Activated CD4-positive, alpha-beta memory T cell treated with anti-CD3 and anti-CD28 coated beads, Interleukin-2, amount 10 ng/mL, durations not matched to agents 7 days and 5 days (primary cell): Measurements from ENCODE around the gene AP5S1. TPM values are rescaled to one million over a fixed set of nuclear protein-coding genes. Genes with fewer than 3 reads are reported as not detected.

Experiments
- CTCF ChIA-PET: fragments of 350-600 bp; sonication (Branson Sonifier 250); formaldehyde crosslinking; loops from one replicate; lab custom pipeline; 2021; ENCODE audit warnings: antibody characterized with exemption, inconsistent platforms; lab: Charles Lee
- POLR2A ChIA-PET: fragments of 350-600 bp; sonication (Branson Sonifier 250); formaldehyde crosslinking; loops from one replicate; lab custom pipeline; 2021; ENCODE audit warnings: antibody characterized with exemption; lab: Charles Lee
- DNase-seq: peaks from one replicate; pipeline ENCODE4 v3.0.0-alpha.2; 2020
- H3K27ac Mint-ChIP-seq: one replicate; pipeline ENCODE4 v1.8.0; 2021; ENCODE audit warnings: mild to moderate bottlenecking, mixed read lengths
- H3K27me3 Mint-ChIP-seq: one replicate; pipeline ENCODE4 v1.8.0; 2021; ENCODE audit warnings: mixed read lengths
- H3K36me3 Mint-ChIP-seq: one replicate; pipeline ENCODE4 v1.8.0; 2021; ENCODE audit warnings: low read depth, mixed read lengths
- H3K4me1 Mint-ChIP-seq: one replicate; pipeline ENCODE4 v1.8.0; 2021; ENCODE audit warnings: mixed read lengths
- H3K4me3 Mint-ChIP-seq: one replicate; pipeline ENCODE4 v1.8.0; 2021; ENCODE audit warnings: mild to moderate bottlenecking, mixed read lengths
- H3K9me3 Mint-ChIP-seq: one replicate; pipeline ENCODE4 v1.8.0; 2021; ENCODE audit warnings: mixed read lengths
- total RNA-seq, 2 experiments: library from RNA; stranded (reverse); gene quantifications; one replicate each; pipeline ENCODE4 v1.2.3, GENCODE V29; 2021

The AP5S1 gene
- total RNA-seq, 2 experiments from 2014 or later: 12.7 to 15.5 TPM

GRCh38 chr20:3814928-3815495 lies 5.3 kb upstream of the AP5S1 start:
- POLR2A ChIA-PET: interaction anchor here (1.2 to 5.3 kb wide), 3 partner anchors 8 to 29 kb away, joined by 3 to 57 read pairs (median 9); partner anchors contain the start of gene CENPB
- Mint-ChIP-seq H3K27me3 (no peaks in the 10 kb centered on the region), H3K4me1 (peaks cover 89% of the 10 kb centered on the region), H3K27ac (peak overlapping the region; percentile 96), H3K4me3 (no peak overlapping the region), H3K36me3 (peaks cover 16% of the 10 kb centered on the region), H3K9me3 (no peaks in the 10 kb centered on the region)
- CTCF ChIA-PET: interaction anchor here (1.1 to 3.6 kb wide), 3 partner anchors 20 to 256 kb away, joined by 4 to 16 read pairs (median 5); partner anchors contain the start of genes CDC25B and CENPB
- no peak for DNase-seq

- peaks cover 83% of the 10 kb centered on the region for H3K4me1 Mint-ChIP-seq
- peak overlapping the region; percentile 49 for H3K4me3 Mint-ChIP-seq
- H3K9me3 Mint-ChIP-seq: no peaks in the 10 kb centered on the region
- H3K36me3 Mint-ChIP-seq: peaks cover 13% of the 10 kb centered on the region
- peak; percentile 69 for DNase-seq
- peak overlapping the region; percentile 96 for H3K27ac Mint-ChIP-seq
- ChIA-PET CTCF (interaction anchor here (1.7 to 1.8 kb wide), 2 partner anchors 28 to 29 kb away, joined by 5 to 7 read pairs; partner anchors contain the start of gene CENPB), POLR2A (interaction anchor here (1.0 to 5.3 kb wide), 4 partner anchors 12 to 34 kb away, joined by 4 to 57 read pairs (median 6); partner anchors contain the start of genes CENPB and SPEF1)
- no peaks in the 10 kb centered on the region for H3K27me3 Mint-ChIP-seq
Measured at GRCh38 chr20:3815703-3816315, 4.5 kb upstream of the AP5S1 start.

GRCh38 chr20:3818155-3819151 lies 1.9 kb upstream of the AP5S1 start:
- Mint-ChIP-seq H3K4me3 (peak overlapping the region; percentile 2), H3K27ac (peak overlapping the region; percentile 52), H3K9me3 (no peaks in the 10 kb centered on the region), H3K27me3 (no peaks in the 10 kb centered on the region), H3K4me1 (peaks cover 70% of the 10 kb centered on the region), H3K36me3 (peaks cover 6% of the 10 kb centered on the region)
- ChIA-PET CTCF (interaction anchor here (1.3 to 6.2 kb wide), 5 partner anchors 18 to 50 kb away, joined by 4 to 98 read pairs (median 33); partner anchors contain the start of genes ADISSP, CDC25B, CENPB and SPEF1), POLR2A (interaction anchor here (1.0 to 5.4 kb wide), 5 partner anchors 7 to 51 kb away, joined by 3 to 90 read pairs (median 12); partner anchors contain the start of genes ADISSP and CENPB)
- no peak for DNase-seq

GRCh38 chr20:3819411-3820047 lies 818 bp upstream of the AP5S1 start:
- peak overlapping the region; percentile 85 for H3K4me3 Mint-ChIP-seq
- peak overlapping the region; percentile 84 for H3K27ac Mint-ChIP-seq
- H3K27me3 Mint-ChIP-seq: no peaks in the 10 kb centered on the region
- H3K9me3 Mint-ChIP-seq: no peaks in the 10 kb centered on the region
- DNase-seq: no peak
- ChIA-PET POLR2A (interaction anchor here (1.1 to 5.4 kb wide), 12 partner anchors 8 to 263 kb away, joined by 3 to 90 read pairs (median 5); partner anchors contain the start of genes ADISSP and CENPB), CTCF (interaction anchor here (1.3 to 6.2 kb wide), 9 partner anchors 15 to 65 kb away, joined by 4 to 98 read pairs (median 30); partner anchors contain the start of genes ADISSP, CDC25B, CENPB and SPEF1)
- H3K4me1 Mint-ChIP-seq: peaks cover 64% of the 10 kb centered on the region
- peaks cover 5% of the 10 kb centered on the region for H3K36me3 Mint-ChIP-seq

GRCh38 chr20:3820901-3821727 lies 767 bp downstream of the AP5S1 start:
- peak overlapping the region; percentile 85 for H3K4me3 Mint-ChIP-seq
- peaks cover 49% of the 10 kb centered on the region for H3K4me1 Mint-ChIP-seq
- POLR2A ChIA-PET: interaction anchor here (0.7 to 5.4 kb wide), 23 partner anchors 10 to 777 kb away, joined by 3 to 90 read pairs (median 4); partner anchors contain the start of genes ADISSP, CENPB and SPEF1
- CTCF ChIA-PET: interaction anchor here (0.6 to 6.2 kb wide), 27 partner anchors 12 to 264 kb away, joined by 3 to 98 read pairs (median 5); partner anchors contain the start of genes ADISSP, CDC25B, CENPB and MAVS
- no peaks in the 10 kb centered on the region for H3K27me3 Mint-ChIP-seq
- no peak for DNase-seq
- H3K9me3 Mint-ChIP-seq: no peaks in the 10 kb centered on the region
- H3K27ac Mint-ChIP-seq: peak overlapping the region; percentile 89
- peaks cover 11% of the 10 kb centered on the region for H3K36me3 Mint-ChIP-seq

GRCh38 chr20:3821996-3822395 lies 1.6 kb downstream of the AP5S1 start:
- no peaks in the 10 kb centered on the region for H3K27me3 Mint-ChIP-seq
- DNase-seq: no peak
- H3K36me3 Mint-ChIP-seq: peaks cover 15% of the 10 kb centered on the region
- H3K9me3 Mint-ChIP-seq: no peaks in the 10 kb centered on the region
- peak overlapping the region; percentile 89 for H3K27ac Mint-ChIP-seq
- POLR2A ChIA-PET: interaction anchor here (3.4 to 5.4 kb wide), 2 partner anchors 11 to 34 kb away, joined by 51 to 90 read pairs; partner anchors contain the start of gene CENPB
- peaks cover 40% of the 10 kb centered on the region for H3K4me1 Mint-ChIP-seq
- H3K4me3 Mint-ChIP-seq: peak overlapping the region; percentile 85
- CTCF ChIA-PET: interaction anchor here (1.7 to 6.2 kb wide), 4 partner anchors 16 to 36 kb away, joined by 11 to 98 read pairs (median 30); partner anchors contain the start of genes CENPB and SPEF1

- H3K36me3 Mint-ChIP-seq: peaks cover 18% of the 10 kb centered on the region
- DNase-seq: no peak
- POLR2A ChIA-PET: interaction anchor here (1.5 to 1.6 kb wide), 2 partner anchors 10 to 56 kb away, joined by 3 to 4 read pairs; partner anchors contain the start of gene ADISSP
- CTCF ChIA-PET: no interaction called here
- no peak overlapping the region for H3K27ac Mint-ChIP-seq
- H3K9me3 Mint-ChIP-seq: no peaks in the 10 kb centered on the region
- H3K4me1 Mint-ChIP-seq: peaks cover 23% of the 10 kb centered on the region
- no peaks in the 10 kb centered on the region for H3K27me3 Mint-ChIP-seq
- no peak overlapping the region for H3K4me3 Mint-ChIP-seq
Measured at GRCh38 chr20:3823881-3824280, 3.5 kb downstream of the AP5S1 start.

GRCh38 chr20:3825526-3825925 lies 5.2 kb downstream of the AP5S1 start:
- H3K27me3 Mint-ChIP-seq: no peaks in the 10 kb centered on the region
- DNase-seq: no peak
- H3K27ac Mint-ChIP-seq: no peak overlapping the region
- no peaks in the 10 kb centered on the region for H3K9me3 Mint-ChIP-seq
- CTCF ChIA-PET: no interaction called here
- POLR2A ChIA-PET: interaction anchor here (1.2 to 1.6 kb wide), 3 partner anchors 12 to 57 kb away, joined by 3 to 4 read pairs (median 4); partner anchors contain the start of genes ADISSP and CDC25B
- H3K36me3 Mint-ChIP-seq: peaks cover 21% of the 10 kb centered on the region
- no peak overlapping the region for H3K4me3 Mint-ChIP-seq
- H3K4me1 Mint-ChIP-seq: peaks cover 12% of the 10 kb centered on the region

- ChIA-PET CTCF (interaction anchor here (1.8 kb wide), 1 partner anchor 39 kb away, joined by 4 read pairs; no protein-coding TSS in a partner anchor), POLR2A (interaction anchor here (1.2 to 1.6 kb wide), 3 partner anchors 11 to 31 kb away, joined by 3 to 4 read pairs (median 3); partner anchors contain the start of gene CDC25B)
- H3K27ac Mint-ChIP-seq: no peak overlapping the region
Measured at GRCh38 chr20:3826420-3826819, 6.1 kb downstream of the AP5S1 start.

GRCh38 chr20:3828798-3829197 lies 8.5 kb downstream of the AP5S1 start:
- H3K9me3 Mint-ChIP-seq: no peaks in the 10 kb centered on the region
- no peak for DNase-seq
- H3K27ac Mint-ChIP-seq: no peak overlapping the region
- peaks cover 16% of the 10 kb centered on the region for H3K36me3 Mint-ChIP-seq
- ChIA-PET POLR2A (interaction anchor here (1.7 kb wide), 1 partner anchor 50 kb away, joined by 3 read pairs; no protein-coding TSS in a partner anchor), CTCF (no interaction called here)
- no peak overlapping the region for H3K4me3 Mint-ChIP-seq
- H3K27me3 Mint-ChIP-seq: no peaks in the 10 kb centered on the region
- no peaks in the 10 kb centered on the region for H3K4me1 Mint-ChIP-seq

More at GRCh38 chr20:3826420-3826819, 6.1 kb downstream of the AP5S1 start:
- DNase-seq: no peak
- Mint-ChIP-seq H3K4me3 (no peak overlapping the region), H3K27me3 (no peaks in the 10 kb centered on the region), H3K9me3 (no peaks in the 10 kb centered on the region), H3K4me1 (peaks cover 8% of the 10 kb centered on the region), H3K36me3 (peaks cover 21% of the 10 kb centered on the region)
